ENCODE results near the gene CELSR1. TPM values are rescaled to one million over a fixed set of nuclear protein-coding genes. Genes with fewer than 3 reads are reported as not detected.

CELSR1 gene
- total RNA-seq, 4 donors from 2014 or later, result 31.7 to 72.7 (median 54.1) TPM

- intact Hi-C loops (cut with DNase I; ENCODE audit: low total_unique reads), result no loop called here
- 44 to 60% methylated on average over 8 of the region's 8 CpGs for WGBS, 2 donors
- no peak for DNase-seq (ENCODE audit: low spot score in 2 of 2)
- TF ChIP-seq CTCF (IDR thresholded peaks at IDR 0.05), result no peak
- TF ChIP-seq POLR2A (IDR thresholded peaks at IDR 0.05), result no peak
- H3K4me3 ChIP-seq (ENCODE audit: low read depth, poor library complexity, severe bottlenecking), result no peak overlapping the region
Observed at GRCh38 chr22:46522797-46523196, 14.6 kb downstream of the CELSR1 start.

GRCh38 chr22:46521994-46522393 is 15.4 kb downstream of the CELSR1 start:
- 87% methylated on average over 5 of the region's 5 CpGs for WGBS, 2 donors
- H3K4me3 ChIP-seq (ENCODE audit: low read depth, poor library complexity, severe bottlenecking), result no peak overlapping the region
- intact Hi-C loops (cut with DNase I; ENCODE audit: low total_unique reads), result no loop called here
- TF ChIP-seq CTCF (IDR thresholded peaks at IDR 0.05), result no peak
- no peak for TF ChIP-seq POLR2A (IDR thresholded peaks at IDR 0.05)
- no peak for DNase-seq (ENCODE audit: low spot score in 2 of 2)

GRCh38 chr22:46520880-46521279 is 16.5 kb downstream of the CELSR1 start:
- H3K4me3 ChIP-seq (ENCODE audit: low read depth, poor library complexity, severe bottlenecking), result no peak overlapping the region
- intact Hi-C loops (cut with DNase I; ENCODE audit: low total_unique reads), result no loop called here
- 87 to 91% methylated on average over 8 of the region's 8 CpGs for WGBS, 2 donors
- TF ChIP-seq CTCF (IDR thresholded peaks at IDR 0.05) (no peak), POLR2A (IDR thresholded peaks at IDR 0.05) (no peak)
- DNase-seq (ENCODE audit: low spot score in 2 of 2), result no peak

- 90 to 94% methylated on average over 9 of the region's 9 CpGs for WGBS, 2 donors
- intact Hi-C loops (cut with DNase I; ENCODE audit: low total_unique reads), result no loop called here
- no peak for DNase-seq (ENCODE audit: low spot score in 2 of 2)
- no peak for TF ChIP-seq POLR2A (IDR thresholded peaks at IDR 0.05)
- no peak for TF ChIP-seq CTCF (IDR thresholded peaks at IDR 0.05)
- no peak overlapping the region for H3K4me3 ChIP-seq (ENCODE audit: low read depth, poor library complexity, severe bottlenecking)
Observed at GRCh38 chr22:46519377-46519776, 18.0 kb downstream of the CELSR1 start.

- intact Hi-C loops (cut with DNase I; ENCODE audit: low total_unique reads), result no loop called here
- 87 to 89% methylated on average over 25 of the region's 25 CpGs for WGBS, 2 donors
Observed at GRCh38 chr22:46518542-46519325, 18.7 kb downstream of the CELSR1 start.

More at GRCh38 chr22:46518542-46519325, 18.7 kb downstream of the CELSR1 start:
- no peak overlapping the region for H3K4me3 ChIP-seq (ENCODE audit: low read depth, poor library complexity, severe bottlenecking)
- no peak for TF ChIP-seq POLR2A (IDR thresholded peaks at IDR 0.05)
- no peak for TF ChIP-seq CTCF (IDR thresholded peaks at IDR 0.05)
- no peak for DNase-seq (ENCODE audit: low spot score in 2 of 2)

All from lower leg skin (tissue), 4 donors.